HUDEP-2 (cell line): ENCODE measurements around the gene CXCL5.
A peak's percentile ranks its signal among the peaks of the same experiment; 100 is the strongest.

Source experiments
- DNase-seq, 76 experiments: peaks; one replicate each; lab custom pipeline; 2025; ENCODE audit not compliant: unreplicated experiment in 76 of 76; lab: John Stamatoyannopoulos, UW

Gene CXCL5

DNA sequence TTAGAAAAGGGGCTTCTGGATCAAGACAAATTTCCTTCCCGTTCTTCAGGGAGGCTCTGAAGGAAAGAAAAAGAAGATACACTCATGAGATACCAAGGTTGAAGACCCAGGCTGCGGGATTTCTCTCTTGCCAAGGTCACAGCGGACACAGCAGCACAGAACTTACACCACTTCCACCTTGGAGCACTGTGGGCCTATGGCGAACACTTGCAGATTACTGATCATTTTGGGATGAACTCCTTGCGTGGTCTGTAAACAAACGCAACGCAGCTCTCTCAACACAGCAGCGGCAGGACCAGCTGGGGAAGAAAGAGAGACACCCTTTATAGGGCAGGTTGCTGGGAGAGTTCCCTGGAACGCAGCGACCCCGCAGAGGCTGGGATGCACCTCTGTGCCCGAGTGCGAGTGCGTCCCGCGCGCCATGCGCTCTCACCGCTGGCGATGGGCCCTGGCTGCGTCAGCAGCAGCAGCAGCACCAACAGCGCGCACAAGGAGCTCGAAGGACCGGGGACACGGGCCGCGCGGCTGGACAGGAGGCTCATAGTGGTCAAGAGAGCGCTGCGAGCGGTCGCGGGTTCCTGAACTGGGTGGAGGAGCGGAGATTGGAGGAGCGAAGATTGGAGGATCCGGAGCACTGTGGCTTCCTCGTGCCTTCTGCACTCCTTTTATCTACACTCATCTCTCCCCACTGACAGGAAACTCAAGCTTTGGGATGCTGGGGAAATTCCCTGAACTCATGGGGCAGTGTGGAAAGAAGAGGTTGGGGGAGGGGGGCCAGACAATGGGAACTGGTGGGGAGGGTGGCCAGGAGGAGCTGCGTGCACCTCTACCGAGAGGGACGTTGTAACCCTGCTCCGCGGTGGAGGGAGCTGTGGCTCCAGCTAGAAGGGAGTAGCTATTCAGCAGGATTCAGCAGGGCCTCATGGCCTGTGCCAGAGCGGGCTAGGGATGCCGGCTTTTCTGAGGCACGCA lies at the start of gene CXCL5:
Gene CXCL5, minus strand, starts transcription at position 638 of the 972 bp plus-strand sequence. Its CDS starts 96 bp downstream, at position 542.
- no peak for DNase-seq

DNA sequence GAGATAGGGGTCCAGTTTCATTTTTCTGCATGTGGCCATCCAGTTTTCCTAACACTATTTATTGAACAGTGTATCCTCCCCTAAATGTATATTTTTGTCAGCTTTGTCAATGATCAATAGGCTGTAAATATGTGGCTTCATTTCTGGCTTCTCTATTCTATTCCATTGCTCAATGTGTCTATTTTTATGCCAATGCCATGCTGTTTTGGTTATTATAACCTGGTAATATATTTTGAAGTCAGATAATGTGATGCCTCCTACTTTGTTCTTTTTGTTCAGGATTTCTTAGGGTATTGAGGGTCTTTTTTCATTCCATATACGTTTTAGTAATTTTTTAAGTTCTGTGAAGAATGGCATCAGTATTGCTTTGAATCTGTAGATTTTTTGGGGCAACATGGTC lies 48.7 kb upstream of the CXCL5 start:
- no peak for DNase-seq

DNA sequence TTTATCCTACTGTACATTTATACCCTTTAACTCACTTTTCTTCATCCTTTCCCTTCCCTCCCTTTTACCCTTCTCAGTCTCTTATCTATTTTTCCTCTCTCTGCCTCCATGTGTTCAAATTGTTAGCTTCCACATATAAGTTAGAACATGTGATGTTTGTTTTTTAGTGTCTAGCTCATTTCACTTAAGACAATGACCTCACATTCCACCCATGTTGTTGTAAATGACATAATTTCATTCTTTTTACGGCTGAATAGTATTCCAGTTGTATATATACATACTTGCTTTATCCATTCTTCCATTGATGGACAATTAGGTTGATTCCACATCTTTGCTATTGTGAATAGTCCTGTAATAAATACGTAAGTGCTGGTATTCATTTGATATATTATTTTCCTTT lies 47.3 kb upstream of the CXCL5 start:
- no peak for DNase-seq

DNA sequence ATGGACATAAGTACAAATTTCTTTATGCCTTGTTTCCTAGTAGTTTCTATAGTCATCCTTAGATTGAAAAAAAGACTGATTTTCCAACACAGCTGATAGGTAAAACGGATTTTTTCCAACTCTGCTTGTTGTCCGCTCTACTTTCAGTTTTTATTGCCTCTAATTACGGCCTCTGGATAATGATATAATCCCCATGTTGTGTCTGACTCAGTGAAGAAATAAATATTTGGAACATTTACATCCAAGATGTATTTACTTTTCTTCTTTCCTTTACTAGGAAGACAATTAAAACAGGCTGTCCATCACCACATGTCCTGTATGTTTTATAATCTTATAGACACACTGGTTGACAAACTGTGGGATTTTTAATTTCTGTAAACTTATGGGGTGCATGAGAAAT lies 46.8 kb upstream of the CXCL5 start:
- no peak for DNase-seq

DNA sequence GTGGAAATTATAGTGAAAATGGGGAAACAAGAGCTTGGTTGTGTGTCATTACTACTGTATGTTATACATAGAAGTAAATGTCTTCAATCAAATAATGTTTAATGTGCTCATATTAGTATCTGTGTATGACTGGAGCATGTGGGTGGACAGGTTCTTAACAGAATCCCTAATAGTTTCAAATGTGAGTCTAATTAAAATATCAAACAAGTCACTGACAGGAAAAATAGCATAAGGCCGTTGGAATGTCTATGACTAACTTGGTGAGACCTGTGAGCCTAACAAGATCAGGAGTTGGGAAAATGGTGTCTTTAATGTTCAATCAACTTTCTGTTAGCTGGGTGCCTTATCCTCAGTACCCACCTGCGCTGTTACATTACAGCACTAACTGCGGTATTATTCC lies 46.2 kb upstream of the CXCL5 start:
- DNase-seq = no peak

DNA sequence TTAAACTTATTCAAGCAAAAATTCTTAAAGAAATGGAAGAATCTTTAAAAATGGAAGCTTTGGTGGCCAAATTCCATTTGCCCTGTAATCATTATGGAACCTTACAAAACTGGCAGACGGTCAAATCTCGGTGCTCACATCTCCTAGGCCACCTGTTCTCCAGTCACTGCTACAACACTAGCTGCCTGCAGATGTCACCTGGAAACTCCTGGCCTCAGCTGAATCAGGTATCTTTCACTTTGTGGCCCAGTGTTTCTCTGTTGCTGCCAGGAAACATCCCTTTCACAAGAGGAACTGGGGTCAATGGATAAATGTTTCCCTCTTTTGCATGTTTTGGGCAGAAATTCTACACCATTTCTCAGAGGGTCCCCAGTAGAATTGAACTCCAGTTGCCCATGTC lies 44.2 kb upstream of the CXCL5 start:
- DNase-seq = no peak

DNA sequence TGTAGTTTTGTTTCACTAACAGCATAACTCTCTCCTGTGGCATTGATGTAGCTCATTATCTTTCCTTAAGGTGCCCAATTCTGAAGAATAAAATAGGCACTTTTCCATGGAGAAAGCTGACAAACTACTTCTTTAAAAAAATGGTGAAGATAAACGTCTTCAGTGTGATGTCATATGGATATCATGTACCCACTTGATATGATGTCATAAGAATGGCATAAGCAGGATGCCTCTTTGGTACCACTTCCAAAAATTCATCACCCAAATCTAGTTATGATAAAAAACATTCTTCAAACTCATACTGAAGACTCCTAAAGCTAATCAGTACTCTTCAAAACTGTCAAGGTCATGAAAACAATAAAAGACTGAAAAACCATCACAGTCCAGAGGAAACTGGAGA lies 42.9 kb upstream of the CXCL5 start:
- DNase-seq = no peak

DNA sequence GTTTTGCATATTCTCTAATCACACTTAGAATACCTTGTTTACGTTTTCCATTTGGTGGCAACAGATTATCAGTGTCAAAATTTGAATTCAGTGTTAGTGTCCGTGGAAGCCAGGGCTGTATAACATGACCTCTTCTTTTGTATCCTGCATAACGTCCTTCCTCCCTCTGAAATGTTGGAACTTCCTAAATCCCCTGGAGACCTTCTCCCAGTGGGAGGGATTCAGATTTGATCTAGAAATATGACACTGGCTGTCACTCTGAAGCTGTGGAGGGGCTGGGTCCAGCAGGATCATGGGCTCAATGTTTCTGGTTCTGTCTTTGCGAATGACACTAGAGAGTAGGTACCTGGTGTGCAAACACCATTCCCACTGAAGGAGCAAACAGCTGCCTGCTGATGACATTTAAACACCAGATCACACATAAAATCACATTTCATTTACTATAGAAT lies 40.9 kb upstream of the CXCL5 start:
- DNase-seq = no peak

DNA sequence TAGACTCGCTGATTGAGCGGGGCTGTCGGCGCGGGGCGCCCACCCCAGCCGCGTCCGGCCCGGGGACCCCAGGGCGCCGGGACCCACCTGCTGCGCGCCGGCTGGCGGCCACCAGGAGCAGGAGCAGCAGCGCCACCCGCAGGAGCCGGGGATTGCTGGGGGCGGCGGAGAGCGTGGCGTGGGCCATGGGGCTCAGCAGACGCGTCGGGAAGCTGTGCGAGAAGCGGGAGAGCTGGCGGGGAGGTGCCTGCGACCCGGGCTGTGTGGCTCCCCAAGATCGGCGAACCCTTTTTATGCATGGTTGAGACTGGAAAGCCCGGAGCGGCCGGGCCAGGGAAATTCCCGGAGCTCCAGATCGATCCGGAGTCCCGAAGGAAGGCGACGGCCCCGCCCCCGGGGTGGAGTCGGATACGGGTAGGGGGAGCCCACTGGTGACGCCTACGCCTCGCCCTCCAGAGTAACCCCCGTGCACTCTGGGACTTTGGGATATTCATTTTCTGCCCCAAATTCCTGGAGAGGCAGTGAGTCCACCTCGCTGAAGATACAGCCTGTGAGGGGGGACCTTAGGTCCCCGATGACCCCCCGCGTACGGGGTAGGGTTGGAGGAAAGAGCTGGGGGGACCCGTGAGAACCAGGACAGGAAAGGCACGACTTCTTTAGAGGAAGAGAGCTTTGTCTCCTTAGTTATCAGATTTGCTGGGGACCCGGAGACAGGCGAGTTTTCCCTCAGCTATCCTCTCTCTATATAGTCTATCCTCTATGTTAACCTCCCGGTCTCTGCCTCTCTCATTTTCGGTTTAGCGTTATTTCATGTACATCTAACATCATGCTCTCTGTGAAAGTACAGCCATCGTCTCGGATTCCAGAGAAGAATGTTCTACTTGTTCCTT lies 40.2 kb upstream of the CXCL5 start, which contains the start of gene CXCL3:
Gene CXCL3, minus strand, starts transcription at position 265 of the 890 bp plus-strand sequence. Its CDS starts 78 bp downstream, at position 187.
- peak in 3 of 76 experiments; percentile 2 to 29 (median 4) for DNase-seq

DNA sequence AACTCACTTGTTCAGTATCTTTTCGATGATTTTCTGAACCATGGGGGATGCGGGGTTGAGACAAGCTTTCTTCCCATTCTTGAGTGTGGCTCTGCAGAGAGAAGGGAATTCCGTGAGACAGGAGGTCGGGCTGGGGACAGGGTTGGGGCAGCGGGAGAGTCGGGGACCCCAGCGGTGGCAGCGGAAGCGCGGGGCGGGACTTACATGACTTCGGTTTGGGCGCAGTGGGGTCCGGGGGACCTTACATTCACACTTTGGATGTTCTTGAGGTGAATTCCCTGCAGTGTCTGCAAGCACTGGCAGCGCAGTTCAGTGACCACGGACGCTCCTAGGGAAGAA lies 39.6 kb upstream of the CXCL5 start:
- no peak for DNase-seq

DNA sequence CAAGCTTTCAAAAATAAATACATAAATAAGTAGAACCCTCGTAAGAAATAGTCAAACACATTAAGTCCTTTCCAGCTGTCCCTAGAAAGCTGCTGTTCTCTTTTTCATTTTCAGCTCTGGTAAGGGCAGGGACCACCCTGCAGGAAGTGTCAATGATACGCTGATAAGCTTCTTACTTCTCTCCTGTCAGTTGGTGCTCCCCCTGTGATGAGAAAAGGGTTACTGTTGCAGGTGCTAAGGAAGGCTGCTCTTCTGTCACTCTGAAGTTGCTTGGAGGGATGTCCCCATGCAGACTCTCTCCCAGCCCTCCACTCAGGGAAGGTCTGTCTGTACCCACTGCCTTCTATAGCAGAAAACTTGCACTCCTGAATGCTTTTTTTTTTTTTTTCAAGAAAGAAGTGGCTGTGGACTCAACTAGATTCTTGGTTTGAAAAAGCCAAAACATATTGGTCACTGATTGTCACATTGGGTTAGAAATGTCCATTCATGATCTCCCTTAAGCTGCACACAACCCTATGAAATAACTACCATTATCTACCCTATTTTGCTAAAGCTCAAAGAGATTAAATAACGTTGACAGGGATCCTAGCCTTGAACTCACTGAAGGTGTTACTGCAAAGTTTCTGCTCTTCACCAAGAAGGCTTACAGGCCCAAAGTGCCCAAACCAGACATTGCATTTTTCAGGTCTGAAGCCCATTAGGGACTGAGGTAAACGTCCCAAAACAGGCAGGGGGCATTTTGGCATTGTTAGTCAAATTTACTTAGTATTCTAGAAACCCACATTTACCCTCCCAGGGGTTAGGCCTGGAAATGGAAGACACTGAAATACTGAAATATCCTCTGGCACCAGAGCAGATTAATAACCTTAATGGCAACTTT lies 38.8 kb upstream of the CXCL5 start:
- no peak for DNase-seq

DNA sequence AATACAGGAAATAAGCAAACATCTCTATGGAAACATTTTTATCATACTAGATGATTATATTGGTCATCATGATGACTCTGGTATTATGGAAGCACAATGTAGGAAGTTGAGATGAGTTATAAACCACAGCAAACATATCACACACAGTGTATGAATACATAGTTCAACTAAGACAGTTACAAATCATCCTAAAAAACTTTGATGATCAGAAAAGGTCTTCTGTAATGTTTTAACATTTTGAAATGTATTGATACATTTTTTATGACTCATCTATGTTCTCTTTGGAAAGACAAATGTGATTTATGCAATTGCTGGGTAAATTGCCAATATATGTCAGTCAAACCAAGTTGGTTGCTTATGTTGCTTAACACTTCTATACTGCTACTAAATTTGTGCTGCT lies 35.3 kb upstream of the CXCL5 start:
- no peak for DNase-seq

DNA sequence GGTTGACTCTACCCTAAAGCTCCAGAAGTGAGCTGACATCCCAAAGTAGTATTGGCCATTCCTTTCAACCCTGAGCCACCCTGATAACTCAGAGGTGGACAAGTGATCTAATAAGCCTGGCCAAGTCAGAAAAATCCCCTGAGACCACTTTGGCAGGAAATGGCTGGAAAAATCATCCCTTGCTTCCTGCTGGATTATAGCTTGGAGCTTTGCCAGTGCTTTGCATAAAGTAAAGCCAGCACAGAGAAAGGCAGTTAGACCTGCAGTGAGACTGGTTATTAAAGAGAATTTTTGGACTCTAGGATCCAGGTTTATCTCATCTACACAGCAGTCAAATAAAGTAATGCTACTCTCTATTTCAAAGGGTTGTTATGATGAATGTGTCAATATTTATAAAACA lies 33.6 kb upstream of the CXCL5 start:
- DNase-seq = no peak

DNA sequence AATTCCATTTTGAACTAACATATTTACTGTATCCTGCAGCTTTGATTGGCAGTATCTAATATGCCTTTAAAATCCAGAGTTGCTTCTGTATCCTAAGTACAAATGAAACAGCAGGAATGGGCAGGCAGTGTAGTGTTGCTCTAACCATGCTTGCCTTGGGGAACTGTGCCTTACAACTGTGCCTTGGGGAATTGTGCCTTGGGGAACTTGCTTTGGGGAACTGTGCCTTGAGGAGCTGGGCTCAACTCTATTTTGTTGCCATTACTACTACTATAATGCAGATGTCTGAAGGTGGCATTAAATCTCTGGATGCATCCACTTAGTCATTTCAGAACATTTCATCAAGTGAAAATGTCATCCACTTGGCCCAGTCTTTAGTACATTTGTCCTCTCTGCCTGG lies 33.1 kb upstream of the CXCL5 start:
- DNase-seq = no peak

DNA sequence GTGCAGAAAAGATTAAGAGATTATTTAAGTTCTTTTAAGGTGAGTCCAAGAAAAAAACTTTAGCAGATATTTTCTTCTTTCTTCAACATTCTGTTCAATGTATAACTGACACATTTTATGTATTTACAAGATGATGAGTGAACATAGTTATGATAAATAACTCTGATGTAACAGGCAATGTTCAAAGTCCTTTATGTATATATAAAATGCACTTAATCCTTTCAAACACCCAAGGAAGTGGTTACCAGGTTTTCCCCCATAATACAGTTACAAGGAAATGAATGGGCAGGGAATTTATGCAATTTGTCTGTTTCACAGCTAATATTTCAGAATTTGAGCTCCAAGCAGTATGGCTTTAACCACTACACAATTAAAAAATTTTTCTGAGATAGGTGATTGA lies 31.8 kb upstream of the CXCL5 start:
- DNase-seq = no peak

DNA sequence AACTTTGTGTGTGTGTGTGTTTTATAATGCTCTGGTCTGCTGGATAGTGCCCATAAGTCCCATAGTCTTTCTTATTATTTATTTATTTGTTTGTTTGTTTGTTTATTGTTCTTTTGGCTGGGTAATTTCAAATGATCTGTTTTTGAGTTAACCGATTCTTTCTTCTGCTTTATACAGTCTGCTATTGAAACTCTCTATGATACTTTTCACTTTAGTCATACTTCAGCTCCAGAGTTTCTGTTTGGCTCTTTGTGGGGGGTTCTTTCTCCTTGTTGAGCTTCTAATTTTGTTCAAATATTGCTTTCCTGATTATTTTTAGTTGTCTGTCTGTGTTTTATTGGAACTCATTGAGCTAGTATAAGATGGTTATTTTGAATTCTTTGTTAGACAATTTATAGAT lies 30.0 kb upstream of the CXCL5 start:
- DNase-seq = no peak

DNA sequence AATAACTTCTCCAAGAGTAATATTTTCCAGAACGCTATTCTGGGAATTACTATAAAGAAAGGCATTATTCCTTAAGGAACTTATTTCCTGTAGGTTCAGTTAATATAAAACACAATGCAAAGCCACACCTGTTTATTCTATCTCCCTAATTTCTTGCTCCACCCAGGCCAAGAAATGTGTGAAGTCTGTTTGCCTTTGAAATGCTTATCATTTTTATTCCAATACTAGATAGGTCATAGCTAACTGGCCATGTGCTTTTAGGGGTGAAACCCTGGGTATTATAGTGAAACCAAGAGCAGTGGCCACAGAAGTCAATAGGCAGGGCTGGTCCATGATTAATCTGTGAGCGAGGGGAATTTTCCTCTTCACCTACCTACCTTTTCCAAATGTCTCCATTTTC lies 25.2 kb upstream of the CXCL5 start:
- DNase-seq = no peak

DNA sequence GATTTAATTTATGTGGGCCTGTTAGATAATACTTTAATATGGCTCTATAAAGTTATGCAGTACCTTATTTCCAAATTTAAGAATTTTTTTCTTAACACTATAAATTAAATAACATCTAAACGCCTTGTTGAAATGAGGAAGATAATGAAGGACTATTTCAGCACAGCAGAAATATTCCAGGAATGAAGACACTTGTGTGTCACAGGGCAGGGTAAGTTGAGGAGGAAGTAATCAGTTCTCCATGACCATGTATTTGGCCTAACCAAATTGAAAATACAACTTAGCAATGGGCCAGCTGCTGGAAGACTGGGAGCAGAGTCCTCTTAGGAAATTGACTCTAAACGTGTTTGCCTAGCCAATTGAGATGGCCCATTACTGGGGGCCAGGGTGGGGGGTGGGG lies 23.1 kb upstream of the CXCL5 start:
- no peak for DNase-seq

DNA sequence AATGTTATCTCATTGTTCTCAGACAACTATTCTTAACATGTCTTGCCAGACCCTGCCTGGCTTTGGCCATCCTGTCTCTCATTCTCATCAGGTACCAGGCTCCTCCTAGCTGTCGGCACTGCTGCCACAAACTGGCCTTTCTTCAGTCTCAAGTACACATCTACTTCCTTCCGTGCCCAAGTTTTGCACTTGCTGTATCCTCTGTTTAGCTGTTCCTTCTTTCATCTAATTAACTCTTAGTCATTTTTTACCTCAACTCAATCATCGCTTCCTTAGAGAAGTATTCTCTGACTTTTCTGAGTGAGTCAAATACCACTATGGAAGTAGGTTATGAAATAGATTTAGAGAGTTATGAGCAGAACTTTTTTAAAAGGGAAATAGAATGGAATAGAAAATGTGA lies 20.3 kb upstream of the CXCL5 start:
- no peak for DNase-seq

DNA sequence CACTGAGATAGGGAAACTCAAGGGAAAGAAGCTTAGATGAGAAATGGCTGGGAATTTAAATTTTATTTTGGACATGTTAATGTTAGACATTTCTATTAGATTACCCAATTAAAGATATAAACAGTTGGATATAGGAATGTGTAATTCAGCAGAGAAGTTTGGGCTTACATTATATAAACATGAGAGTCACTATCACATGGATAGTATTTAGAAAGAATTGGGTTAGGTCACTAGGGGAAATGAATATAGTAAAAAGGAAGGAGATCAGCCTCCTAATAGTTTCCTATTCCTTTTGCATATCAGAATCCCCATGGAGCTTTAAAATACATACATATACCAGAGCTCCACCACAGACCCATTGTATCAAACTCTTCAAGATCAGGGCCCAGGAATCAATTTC lies 19.6 kb upstream of the CXCL5 start:
- no peak for DNase-seq

DNA sequence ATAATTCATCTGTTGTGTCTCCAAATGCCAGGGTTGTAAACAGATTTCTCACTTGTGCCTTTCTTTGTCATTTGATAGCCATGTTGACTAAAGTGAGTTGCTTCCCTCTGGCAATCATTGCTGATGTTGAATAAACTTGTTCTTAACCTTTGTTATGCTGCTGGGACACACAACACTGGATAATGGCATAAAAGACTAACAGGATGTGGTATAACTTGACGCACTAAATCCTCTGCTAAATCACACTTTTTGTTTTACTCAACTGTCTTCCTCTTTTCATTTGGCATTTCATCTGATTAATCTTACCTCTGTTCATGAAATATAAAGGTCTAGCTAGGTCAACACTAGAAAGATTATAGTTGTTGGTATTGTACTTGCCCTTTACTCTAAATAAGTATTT lies 17.6 kb upstream of the CXCL5 start:
- no peak for DNase-seq
